Stimulated activated naive CD4-positive, alpha-beta T cell treated with Interleukin-2 at 50 U/mL for 16 hours (primary cell): ENCODE data around the gene COL25A1.

Experiments used
- DNase-seq: peaks from one replicate; lab custom pipeline; 2025; lab: John Stamatoyannopoulos, UW

COL25A1 gene

DNA sequence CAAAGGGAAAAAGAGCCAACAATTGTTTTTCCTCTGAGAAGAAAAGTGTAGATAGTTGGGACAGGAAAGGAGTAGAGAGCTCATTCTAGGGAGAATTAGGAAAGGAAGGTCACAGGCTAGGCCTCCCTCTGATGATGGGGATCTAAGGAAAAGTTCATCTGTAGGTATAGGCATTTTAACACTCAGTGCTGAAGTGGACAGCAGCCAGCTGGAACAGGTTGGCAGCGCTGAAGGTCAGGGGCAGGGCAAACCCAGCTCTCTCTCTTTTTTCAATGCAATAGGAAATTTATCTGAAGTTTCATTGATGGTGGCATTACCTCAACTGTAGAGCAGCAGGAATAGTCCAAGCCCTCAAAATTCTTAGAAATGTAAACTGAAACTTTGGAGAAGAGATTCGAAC is 441.1 kb downstream of the COL25A1 start:
- DNase-seq, result no peak

DNA sequence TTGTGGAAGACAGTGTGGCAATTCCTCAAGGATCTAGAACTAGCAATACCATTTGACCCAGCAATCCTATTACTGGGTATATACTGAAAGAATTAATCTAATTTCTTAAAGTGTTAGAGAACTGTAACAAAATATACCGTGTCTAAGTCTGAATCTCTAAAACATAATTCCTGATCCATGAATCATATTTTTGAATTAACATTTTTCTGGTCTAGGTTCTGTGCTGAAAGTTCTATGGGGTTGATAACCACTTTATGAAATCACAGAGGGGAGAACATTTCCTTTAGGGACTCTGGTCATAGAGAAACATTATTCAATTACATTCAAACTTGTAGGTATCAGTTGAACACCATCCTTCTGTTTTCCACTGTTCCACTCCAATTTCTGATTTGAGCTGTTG is 447.7 kb downstream of the COL25A1 start:
- DNase-seq, result no peak

DNA sequence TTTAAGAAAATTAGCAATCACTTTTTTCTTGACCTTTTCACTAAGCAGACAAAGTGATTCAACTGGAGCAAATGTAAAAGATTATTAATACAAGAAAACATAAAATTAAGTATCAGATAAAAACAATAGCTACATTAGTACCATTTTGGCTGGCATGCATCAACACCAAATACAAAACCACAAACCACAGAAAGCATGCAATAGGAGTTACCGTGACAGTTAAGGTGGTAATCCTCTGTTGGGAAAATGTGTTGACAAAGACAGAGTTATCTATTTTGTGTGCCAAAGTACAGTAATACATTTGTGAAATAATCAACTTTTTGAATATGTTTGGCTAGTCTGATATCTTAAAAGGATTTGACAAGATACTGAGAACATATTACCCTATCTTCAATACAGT is 449.8 kb downstream of the COL25A1 start:
- no peak for DNase-seq

DNA sequence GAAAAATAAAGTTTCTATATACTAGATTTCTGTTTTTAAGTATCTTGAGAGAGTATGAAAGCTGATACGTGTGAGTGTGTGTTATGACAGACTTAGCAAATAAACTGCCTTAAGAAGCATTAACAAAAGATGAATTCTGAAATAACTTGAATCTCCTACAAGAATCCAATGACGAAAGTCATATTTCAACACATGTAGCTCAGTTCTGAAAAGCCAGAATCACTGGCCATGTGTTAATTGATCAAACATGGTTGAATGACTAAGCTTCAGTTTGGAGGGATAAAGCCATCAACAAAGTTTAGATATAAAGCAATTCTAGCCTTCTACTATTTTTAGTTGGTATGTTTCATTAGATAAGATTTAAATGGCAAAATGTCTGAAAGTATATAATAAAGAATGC is 451.1 kb downstream of the COL25A1 start:
- DNase-seq, result no peak

DNA sequence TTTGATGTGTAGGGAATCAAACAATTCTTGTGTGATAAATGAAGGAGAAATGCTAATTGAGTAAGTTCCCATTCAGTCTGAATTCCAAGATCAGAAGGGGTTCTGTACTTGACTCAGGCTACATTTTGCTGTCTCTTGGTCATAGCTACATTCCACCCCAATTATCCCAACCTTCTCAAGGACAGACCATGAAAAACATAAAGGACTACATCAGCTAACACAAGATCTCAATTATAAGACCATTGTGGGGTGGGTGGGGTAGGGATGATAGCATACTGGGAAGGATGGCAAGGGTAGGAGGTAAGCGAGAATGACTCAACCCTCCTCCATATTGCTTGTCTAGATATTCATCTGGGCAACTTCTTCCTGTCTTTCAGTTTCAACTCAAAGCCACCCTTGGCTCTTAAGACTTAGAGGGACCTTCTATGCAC is 452.2 kb downstream of the COL25A1 start:
- no peak for DNase-seq

DNA sequence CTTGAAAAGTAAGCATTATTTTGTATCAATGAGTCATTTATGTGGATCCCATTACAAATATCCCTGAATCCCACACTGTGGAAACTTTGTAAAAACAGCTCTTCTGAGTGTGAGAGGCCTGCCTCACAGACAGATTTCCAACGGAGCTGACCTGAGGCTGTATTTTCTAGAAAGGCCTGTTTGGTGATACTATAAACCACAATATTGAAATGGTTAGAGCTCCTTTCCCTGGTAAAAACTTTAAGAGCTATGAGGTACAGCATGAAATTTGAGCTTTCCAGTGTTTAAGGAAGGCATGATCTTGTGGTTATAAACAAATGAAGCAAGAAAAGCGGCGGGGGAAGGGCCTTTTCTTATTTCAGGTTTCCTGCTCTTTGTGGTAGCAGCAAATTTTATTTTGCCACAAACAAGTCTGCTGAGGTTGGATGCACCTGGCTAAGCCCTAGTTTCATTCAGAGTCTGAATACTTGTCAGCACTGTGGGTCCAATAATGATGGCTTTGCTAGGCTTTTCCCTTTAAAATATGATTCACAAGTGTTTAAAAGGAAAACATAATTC is 452.8 kb downstream of the COL25A1 start:
- no peak for DNase-seq

DNA sequence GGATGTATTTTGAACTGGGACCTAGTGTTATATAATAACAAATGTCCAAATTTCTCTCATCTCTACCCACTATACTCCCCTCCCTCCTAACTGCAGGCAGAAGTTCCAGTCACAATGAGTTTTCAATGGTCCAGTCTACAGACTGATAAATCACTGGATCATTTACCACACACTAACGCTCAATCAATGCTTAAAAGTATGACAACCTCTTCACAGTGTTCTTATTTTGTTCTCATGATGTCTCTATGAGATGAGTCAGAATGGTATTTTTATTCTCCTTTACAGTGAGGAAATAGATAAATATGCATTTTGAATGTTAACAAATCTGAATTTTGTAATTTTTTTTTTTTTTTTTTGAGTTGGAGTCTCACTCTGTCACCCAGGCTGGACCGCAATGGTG is 455.9 kb downstream of the COL25A1 start:
- no peak for DNase-seq

DNA sequence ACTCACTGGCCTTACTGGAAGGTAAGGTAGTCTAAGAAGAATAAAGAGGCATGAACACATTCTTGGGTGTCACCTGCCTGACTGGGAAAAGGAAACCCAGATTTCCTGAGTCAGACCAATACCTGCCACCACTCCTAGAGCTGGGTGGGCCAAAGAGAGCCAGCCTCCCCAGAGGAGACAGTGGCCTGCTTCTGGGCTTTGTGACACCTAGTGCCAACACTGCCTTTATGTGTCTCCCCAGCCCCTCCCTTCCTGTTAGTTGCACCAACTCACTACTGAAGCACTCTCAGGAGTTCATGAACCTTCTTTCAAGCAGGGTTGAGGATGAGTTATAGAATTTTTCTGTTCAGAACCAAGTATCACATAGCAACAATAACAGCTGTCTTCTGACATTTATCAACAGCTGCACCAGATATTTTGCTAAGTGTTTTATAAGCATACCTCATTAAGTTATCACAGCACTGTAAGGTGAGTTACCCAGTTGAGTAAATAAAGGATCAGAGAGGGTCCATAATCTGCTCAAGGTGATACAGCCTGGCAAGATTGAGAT is 462.0 kb downstream of the COL25A1 start:
- DNase-seq, result no peak

DNA sequence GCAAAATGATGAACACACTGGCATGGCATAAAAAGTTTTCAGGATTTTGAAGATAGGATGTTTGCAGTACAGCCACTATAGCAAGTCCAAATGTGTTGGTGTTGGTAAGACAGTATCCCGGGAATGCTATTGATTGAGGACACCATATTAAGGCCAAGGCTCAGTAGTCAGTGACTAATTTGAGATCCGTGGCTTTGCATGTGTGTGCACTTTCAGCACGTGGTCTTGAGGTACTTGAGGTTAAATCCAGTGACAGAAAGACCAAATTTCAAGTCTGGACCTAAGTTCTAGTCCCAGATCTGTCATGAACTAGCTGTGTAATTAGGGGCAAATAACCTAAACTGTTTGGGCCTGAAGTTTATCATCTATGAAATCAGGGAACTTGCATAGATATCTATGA is 463.1 kb downstream of the COL25A1 start:
- DNase-seq, result no peak

DNA sequence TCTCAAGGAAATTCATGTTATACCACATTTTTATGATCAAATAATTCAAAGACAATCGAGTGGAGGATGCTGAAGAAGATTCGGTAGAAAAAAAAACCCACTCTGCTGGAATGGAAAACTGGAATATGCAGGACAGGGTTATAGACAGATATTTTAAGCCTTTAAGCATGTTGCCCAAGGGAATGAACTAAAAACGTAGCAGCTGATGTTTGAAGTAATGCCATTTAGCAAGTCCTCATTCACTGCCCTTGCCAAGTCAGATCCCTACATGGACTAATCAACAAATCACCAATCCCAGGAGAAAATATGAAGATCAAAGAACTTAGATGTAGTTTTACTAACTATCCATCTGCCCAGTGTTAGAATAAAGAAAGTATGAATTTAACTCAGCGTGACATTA is 464.0 kb downstream of the COL25A1 start:
- DNase-seq, result no peak

DNA sequence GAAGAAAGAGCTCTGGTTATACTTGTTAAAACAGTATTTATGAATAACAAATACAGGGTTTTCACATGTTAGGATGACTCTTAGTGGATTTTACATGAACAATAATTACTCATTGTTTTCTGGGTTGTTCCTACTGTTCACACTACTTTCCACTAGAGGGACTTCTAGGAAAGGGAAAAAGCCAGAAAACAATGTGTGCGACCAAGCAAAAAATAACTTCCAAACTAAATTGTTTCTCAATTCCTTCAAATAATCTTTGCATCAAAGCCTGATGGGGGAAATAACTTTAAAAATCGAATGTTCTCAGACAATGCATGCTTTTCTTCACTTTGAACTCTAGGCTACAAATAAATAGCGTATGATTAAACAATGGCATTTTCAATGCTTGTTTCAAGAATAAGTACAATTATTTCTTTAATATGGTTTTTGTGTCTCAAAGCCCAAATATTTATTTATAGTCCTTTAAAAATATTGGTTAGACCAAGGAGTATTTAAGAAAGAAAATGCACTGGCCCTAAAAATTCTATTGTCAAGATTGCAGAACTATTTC is 467.5 kb downstream of the COL25A1 start:
- DNase-seq, result no peak

DNA sequence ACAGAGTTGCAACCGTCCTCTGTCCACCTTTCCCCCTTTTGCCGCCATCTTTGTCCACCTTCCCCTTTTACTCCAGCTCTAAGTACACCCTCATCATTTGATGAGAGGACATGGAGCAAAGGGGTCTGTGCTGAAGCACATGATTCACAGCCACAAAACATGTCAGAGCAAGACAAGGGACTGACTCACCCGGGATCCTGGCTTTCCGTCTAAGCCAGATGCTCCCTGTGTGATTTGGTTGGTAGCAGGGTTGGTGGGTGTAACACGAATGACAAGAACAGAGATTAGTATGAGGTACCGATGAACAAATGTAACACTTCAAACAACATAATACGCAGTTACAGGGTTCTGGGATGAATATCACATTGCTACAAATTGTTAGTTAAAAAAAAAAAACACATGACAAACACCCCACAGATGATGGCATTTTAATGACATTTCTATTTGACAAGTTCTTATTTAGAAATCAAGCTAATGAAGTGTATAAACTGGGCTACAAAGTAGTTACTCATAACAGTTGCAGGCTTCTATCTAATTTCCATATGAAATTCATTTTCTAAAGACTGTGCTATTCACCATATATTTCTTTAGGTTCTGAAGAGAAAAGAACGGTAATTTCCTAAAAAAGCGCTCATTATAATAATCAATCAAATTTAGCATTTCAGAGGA is 468.2 kb downstream of the COL25A1 start:
- DNase-seq, result no peak

DNA sequence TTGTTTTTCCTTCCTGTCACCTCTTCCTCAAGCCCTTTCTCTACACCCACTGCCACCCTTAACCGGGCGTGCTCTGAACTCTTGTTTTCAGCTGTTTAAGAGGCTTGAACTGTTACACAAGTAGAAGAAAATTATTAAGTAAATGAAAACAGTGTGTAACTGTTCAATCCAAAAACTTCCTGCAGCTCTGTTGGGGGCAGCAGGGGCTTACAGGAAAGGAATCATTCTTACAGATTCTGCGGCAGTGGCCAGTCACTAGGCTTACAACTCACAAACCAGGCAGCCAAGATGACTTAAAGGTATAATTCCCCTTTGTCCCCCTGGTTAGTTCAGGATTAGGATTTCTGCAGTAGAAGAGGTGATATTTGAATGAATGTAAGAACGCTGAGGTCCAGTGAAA is 469.4 kb downstream of the COL25A1 start:
- no peak for DNase-seq

DNA sequence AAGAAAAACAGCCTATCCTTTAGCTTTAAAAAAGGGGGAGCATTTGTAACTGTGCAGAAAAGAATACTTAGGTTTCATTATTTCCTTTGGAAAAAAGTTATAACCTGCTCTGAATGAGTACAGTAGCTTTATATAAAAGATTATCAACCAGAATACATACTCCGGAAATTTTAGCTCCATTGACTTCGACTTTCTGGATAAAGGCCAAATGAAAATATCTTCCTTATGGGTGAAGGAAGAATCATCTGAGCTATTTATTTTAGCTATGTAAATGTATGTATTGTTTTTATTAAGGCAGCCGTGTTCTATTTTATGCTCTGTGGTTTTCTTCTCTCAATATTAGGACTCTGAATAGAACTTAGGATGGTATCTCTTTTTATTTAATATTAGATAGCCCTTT is 470.6 kb downstream of the COL25A1 start:
- DNase-seq, result no peak

DNA sequence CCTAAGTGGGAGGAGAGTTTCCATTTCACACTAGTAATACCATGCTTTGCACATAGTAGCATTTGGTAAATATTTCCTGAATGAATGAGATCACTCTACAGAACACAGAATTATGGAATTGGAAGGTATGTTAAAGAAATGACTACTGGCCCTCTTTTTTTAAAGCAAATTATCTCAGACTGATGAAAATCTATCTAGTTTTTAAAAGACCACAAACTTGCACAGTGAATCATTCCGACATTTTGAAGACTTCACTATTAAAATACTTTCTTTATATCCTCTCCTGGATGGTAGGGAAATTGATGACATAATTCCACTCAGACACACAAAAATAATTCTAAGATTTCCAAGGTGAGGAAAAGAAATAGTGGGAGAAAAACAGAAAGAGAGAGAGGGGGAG is 471.2 kb downstream of the COL25A1 start:
- DNase-seq, result no peak

DNA sequence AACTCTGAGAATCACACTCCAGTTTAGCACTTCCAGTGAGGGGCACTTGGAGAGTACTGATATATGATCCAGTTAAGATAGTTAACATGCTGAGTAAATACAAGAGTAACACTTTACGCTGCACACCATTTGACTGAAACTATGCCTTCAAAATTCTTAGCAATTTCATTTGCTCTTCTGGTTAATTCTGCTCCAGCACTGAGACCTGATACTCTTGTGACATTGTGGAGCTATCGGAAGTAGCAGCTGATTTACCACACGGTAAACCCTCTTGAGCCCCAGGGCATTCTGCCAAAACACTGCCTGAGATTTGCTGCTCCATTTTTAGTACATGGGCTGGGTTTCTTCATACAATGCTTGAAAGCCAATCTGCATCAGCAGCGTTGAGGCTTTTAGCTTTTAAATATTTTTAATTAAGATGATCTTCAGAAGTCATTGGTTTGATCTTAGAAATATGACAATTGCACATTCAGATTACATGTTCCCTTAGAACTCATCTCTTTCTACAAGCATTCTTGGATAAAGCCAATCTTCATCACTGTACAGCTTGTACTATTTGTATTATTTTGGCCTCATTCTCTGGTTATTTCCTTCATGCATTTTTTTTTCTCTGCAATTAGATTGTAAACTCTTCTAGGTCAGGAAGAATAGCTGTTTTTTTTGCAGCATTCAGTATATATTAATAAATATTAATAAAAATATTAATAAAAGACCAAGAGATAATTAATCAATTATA is 471.8 kb downstream of the COL25A1 start:
- DNase-seq, result no peak

DNA sequence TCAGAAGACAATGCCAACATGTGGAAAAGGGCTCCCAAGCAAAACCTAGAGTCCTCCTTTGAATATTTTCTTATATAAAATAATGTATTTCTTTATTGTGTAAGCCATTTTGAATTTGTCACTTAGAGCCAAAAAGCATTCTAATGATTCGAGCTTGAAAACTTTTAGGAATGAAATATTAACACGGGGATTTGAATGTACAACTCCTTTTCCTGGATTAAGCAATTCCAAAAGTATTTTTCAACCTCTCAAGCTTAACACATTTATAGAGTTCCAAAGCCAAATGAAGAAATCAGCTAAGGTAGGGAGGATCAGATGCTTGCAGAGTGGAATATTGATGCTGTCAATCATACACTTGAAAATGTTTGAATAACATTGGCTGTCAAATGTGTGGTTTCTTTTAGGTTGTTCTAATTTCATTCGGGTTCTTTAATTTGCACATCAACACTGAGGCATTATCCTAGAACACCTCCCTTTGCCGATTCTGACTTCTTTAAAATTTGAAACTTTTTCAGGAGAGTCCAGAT is 472.4 kb downstream of the COL25A1 start:
- no peak for DNase-seq

DNA sequence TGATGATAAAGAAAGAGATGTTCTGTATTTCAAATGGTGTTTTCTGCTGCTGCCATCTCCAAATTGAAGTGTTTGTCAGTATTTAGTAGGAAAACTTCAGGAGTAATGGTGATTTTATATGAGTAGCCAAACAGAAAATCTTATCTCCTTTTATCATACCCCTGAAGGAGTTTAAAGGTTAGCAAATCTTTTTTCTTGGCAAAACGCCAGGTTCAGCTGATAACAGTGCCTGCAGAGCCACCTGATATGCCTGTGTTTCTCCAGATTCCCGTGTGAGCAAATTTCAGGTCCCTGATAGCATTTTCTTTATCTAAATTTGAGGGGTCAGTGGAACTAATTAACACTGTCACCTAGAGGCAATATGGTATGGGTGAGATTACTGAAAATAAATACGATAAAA is 473.8 kb downstream of the COL25A1 start:
- DNase-seq, result no peak

DNA sequence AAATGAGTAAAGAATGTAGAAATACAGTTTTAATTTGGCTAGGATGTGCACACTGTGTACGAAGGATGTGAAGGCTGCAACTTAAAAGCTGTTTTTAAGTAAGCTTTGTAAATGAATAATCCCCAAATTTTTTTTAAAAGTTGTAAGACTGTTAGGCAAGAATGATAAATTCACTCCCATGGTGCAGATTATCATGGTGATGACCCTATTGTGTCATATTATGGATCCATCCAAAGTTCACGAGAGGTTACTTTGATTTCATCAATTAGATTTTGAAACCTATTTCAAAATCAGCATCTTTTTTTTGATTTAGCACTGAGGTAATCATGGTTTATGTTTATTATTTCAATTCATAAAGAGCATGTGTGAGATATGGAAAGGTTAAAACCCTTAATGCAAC is 476.7 kb downstream of the COL25A1 start:
- DNase-seq, result no peak

DNA sequence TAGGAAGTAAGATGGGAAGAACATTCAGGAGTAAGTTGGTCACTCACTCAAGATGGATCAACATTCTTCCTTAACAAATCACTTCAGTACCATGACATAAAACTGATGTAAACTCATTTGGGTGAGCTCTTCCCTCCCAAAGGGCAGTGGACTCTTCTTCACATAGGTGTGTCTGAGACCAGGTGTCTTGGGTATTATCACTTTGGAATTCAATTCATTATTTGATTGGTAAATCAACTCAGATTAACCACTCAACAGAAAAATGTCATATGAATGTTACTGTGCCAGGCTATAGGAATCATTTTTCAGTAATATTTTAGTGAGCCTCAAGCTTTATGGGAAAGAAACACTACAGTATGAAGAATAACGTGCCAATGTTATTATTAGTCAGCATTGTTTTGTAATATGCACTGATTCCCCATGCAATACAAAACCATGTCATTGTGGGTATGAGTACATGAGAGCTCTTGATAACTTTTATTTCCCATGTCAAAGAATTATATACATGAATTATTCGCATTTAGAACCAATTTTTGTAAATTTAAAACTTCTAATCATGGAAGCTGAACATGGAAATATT is 481.0 kb downstream of the COL25A1 start:
- DNase-seq, result no peak

DNA sequence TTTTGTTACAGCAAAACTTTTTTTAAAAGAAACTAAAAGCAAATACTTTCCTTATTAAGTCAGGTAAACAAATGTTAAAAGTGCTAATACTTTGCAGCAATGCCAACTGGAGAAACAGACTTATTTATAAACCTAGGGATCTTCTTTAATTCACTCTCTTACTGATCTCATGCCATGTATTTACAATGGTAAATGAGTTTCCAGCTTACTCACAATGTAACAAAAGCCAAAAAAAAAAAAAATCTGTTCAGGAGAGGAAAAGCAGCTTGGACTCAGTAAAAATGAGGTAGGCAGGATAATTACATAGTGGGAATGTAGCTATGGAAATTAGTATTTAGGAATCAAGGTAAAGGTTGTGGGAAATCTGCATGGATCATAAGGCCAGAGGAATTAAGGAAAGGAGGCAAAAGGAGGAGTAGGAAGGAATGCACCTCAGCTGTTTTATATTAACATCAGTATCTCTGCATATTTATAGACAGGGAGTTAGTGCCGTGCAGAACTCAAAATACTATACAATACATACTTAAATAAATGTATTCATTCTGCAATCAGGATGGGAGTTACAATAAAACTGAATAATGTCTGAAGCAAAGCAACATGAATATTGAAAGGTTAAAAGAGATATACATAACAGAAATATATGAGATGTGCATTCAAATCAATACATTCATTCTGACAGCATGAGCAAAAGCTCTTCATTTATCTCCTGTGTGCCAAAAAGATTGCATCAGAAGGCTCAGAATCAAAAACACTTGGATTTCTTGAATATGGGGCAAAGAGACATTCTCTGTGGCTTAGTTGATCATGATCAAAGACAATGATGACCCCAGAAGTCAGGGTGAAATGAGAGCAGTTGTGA is 481.7 kb downstream of the COL25A1 start:
- DNase-seq, result no peak
